Measurements from ENCODE around the gene TNS3.

- TF ChIP-seq CTCF (IDR thresholded peaks at IDR 0.05 in 8 of 11, conservative IDR thresholded peaks at IDR 0.05 in 3 of 11): no peak
- TF ChIP-seq POLR2A (IDR thresholded peaks at IDR 0.05): no peak
- TF ChIP-seq POLR2AphosphoS5 (IDR thresholded peaks at IDR 0.05): no peak
These were observed 280.8 kb downstream of the TNS3 start for GRCh38 chr7:47301105-47301477.

Measured in spleen (tissue), 7 donors.